Right lobe of liver (tissue), 4 donors: ENCODE data around the gene STX17.

Experiments used
- CTCF ChIP-seq, 4 donors: fragments of 200-600 bp in 3 of 4; fragments of 450-650 bp in 1 of 4; IDR thresholded peaks; one replicate each; pipeline versions ENCODE4 v1.5.1 to v1.8.0; 2016 to 2022; ENCODE audit warnings: antibody characterized with exemption in 4 of 4, mild to moderate bottlenecking in 2 of 4
- POLR2A ChIP-seq: fragments of 450-650 bp; IDR thresholded peaks from one replicate; pipeline ENCODE4 v1.6.1; 2017; ENCODE audit warnings: antibody characterized with exemption, mild to moderate bottlenecking
- donor health status: DM: no; HTN: no; CAD: no.
- donor health status: DM: no; HTN: no; CAD: no.
- donor health status: DM: no; HTN: yes; CAD: no.

- TF ChIP-seq CTCF (IDR thresholded peaks at IDR 0.05) (no peak), POLR2A (no peak)
Measured at GRCh38 chr9:99947395-99947794, 40.9 kb downstream of the STX17 start.
